GM12878 (cell line): ENCODE results near the gene ATL2. TPM values are rescaled to one million over a fixed set of nuclear protein-coding genes. Genes with fewer than 3 reads are reported as not detected.

Experiments
- ATAC-seq: fragments of 200-7000 bp; cut with Tn5 transposase; 3 replicates; pipeline ENCODE4 v1.9.1; 2020; ENCODE audit warnings: mild to moderate bottlenecking, moderate library complexity
- BruUV-seq: library from RNA; stranded (reverse); fragments of 400-500 nt; replicated peaks from 2 replicates; lab custom pipeline; 2021; lab: Mats Ljungman, UMichigan
- CTCF ChIA-PET: fragments of 300-600 bp; sonication (Branson Sonifier 250); formaldehyde crosslinking; extraction: SDS; loops from one replicate; lab custom pipeline; 2021; ENCODE audit warnings: inconsistent platforms; lab: Yijun Ruan, JAX
- POLR2A ChIA-PET: fragments of 350-600 bp; formaldehyde crosslinking; extraction: SDS; loops from one replicate; lab custom pipeline; 2021; ENCODE audit warnings: inconsistent platforms; lab: Charles Lee
- RAD21 ChIA-PET: fragments of 300-600 bp; sonication (Branson Sonifier 250); formaldehyde crosslinking; loops from one replicate; lab custom pipeline; 2023; ENCODE audit warnings: antibody characterized with exemption; ENCODE audit not compliant: unreplicated experiment; lab: Charles Lee
- SMC1A ChIA-PET: fragments of 300-600 bp; sonication (Branson Sonifier 250); formaldehyde crosslinking; loops from one replicate; lab custom pipeline; 2023; ENCODE audit not compliant: unreplicated experiment, uncharacterized antibody; lab: Charles Lee
- DNase-seq: peaks from one replicate; pipeline ENCODE4 v3.0.0-alpha.2; 2011; ENCODE audit warnings: low read depth, low spot score
- FAIRE-seq: peaks from 3 replicates; lab custom pipeline; 2011; peaks lifted over from hg19 to GRCh38; lab: Jason Lieb, UNC
- H2AFZ ChIP-seq: 2 replicates; pipeline ENCODE4 v1.6.0; 2011; ENCODE audit warnings: low read depth, low read length, control low read depth; ENCODE audit not compliant: control insufficient read depth
- H3K27ac ChIP-seq: 2 replicates; pipeline ENCODE4 v1.5.1; 2011; ENCODE audit warnings: control low read depth; ENCODE audit not compliant: control insufficient read depth, insufficient read depth
- H3K27me3 ChIP-seq, 2 experiments: replicated peaks in 1 of 2; 2 replicates each; pipeline versions ENCODE4 v1.6.0 to v1.6.1; 2011; ENCODE audit warnings: low read length in 1 of 2; ENCODE audit not compliant: control insufficient read depth in 2 of 2, insufficient read depth in 2 of 2
- H3K36me3 ChIP-seq, 2 experiments: 2 replicates each; pipeline ENCODE4 v1.5.1; 2011; ENCODE audit warnings: low read length in 1 of 2; ENCODE audit not compliant: control insufficient read depth in 2 of 2, insufficient read depth in 2 of 2
- H3K4me1 ChIP-seq: 2 replicates; pipeline ENCODE4 v1.6.1; 2011; ENCODE audit warnings: mild to moderate bottlenecking, low read length, moderate library complexity, mixed read lengths; ENCODE audit not compliant: control insufficient read depth, insufficient read depth
- H3K4me2 ChIP-seq: 2 replicates; pipeline ENCODE4 v1.6.0; 2011; ENCODE audit warnings: control low read depth; ENCODE audit not compliant: control insufficient read depth, insufficient read depth
- H3K4me3 ChIP-seq: fragments of 200-600 bp; sonication (generic); 2 replicates; pipeline ENCODE4 v1.5.1; 2016
- H3K79me2 ChIP-seq: 2 replicates; pipeline ENCODE4 v1.6.0; 2011; ENCODE audit warnings: low read length; ENCODE audit not compliant: control insufficient read depth, insufficient read depth
- H3K9ac ChIP-seq: 2 replicates; pipeline ENCODE4 v1.8.0; 2011; ENCODE audit warnings: low read length, control low read depth, mixed read lengths; ENCODE audit not compliant: control insufficient read depth, insufficient read depth
- H3K9me3 ChIP-seq: replicated peaks from 3 replicates; pipeline ENCODE4 v1.5.1; 2011; ENCODE audit warnings: mild to moderate bottlenecking, low read length; ENCODE audit not compliant: control insufficient read depth, insufficient read depth
- H4K20me1 ChIP-seq: 2 replicates; pipeline ENCODE4 v1.6.0; 2011; ENCODE audit not compliant: control insufficient read depth, insufficient read depth
- ATF7 ChIP-seq: fragments of 450-650 bp; IDR thresholded peaks from 2 replicates; pipeline ENCODE4 v1.6.1; 2016; ENCODE audit warnings: low read depth, mild to moderate bottlenecking
- CHD1 ChIP-seq: IDR thresholded peaks from 2 replicates; pipeline ENCODE4 v1.6.1; 2012; ENCODE audit warnings: low read depth, low read length, improper control_type of control experiment
- CHD2 ChIP-seq: IDR thresholded peaks from 2 replicates; pipeline ENCODE4 v1.6.1; 2011; ENCODE audit warnings: low read depth, low read length, improper control_type of control experiment, borderline replicate concordance
- EED ChIP-seq: sonication (generic); IDR thresholded peaks from 2 replicates; pipeline ENCODE4 v1.6.1; 2016; ENCODE audit warnings: antibody characterized with exemption, low read depth
- GATAD2B ChIP-seq: fragments of 450-650 bp; conservative IDR thresholded peaks from 2 replicates; pipeline ENCODE4 v1.6.1; 2017; ENCODE audit warnings: low read depth, mild to moderate bottlenecking, moderate library complexity
- IKZF1 ChIP-seq: fragments of 450-650 bp; conservative IDR thresholded peaks from 2 replicates; pipeline ENCODE4 v1.6.1; 2017; ENCODE audit warnings: antibody characterized with exemption, mild to moderate bottlenecking
- IRF4 ChIP-seq: IDR thresholded peaks from 2 replicates; pipeline ENCODE4 v1.6.1; 2011; ENCODE audit warnings: low read depth, low read length
- NR2C2 ChIP-seq: IDR thresholded peaks from 2 replicates; pipeline ENCODE4 v1.6.1; 2011; ENCODE audit warnings: borderline replicate concordance, low read depth; ENCODE audit not compliant: control insufficient read depth, insufficient read length
- PAX8 ChIP-seq: fragments of 450-650 bp; IDR thresholded peaks from 2 replicates; pipeline ENCODE4 v1.6.1; 2017; ENCODE audit warnings: mild to moderate bottlenecking, moderate library complexity
- PBX3 ChIP-seq: IDR thresholded peaks from 2 replicates; pipeline ENCODE4 v1.6.1; 2011; ENCODE audit warnings: mild to moderate bottlenecking, low read depth, low read length, moderate library complexity; ENCODE audit not compliant: insufficient replicate concordance
- POLR2AphosphoS5 ChIP-seq: IDR thresholded peaks from 2 replicates; pipeline ENCODE4 v1.6.1; 2011; ENCODE audit warnings: mild to moderate bottlenecking, low read length, inconsistent platforms
- RAD21 ChIP-seq: IDR thresholded peaks from 2 replicates; pipeline ENCODE4 v1.6.1; 2011; ENCODE audit warnings: mild to moderate bottlenecking, low read depth, low read length, moderate library complexity; ENCODE audit not compliant: insufficient read depth
- STAT3 ChIP-seq: IDR thresholded peaks from 2 replicates; pipeline ENCODE4 v1.6.1; 2011; ENCODE audit warnings: low read depth, low read length, improper control_type of control experiment
- YBX1 ChIP-seq: fragments of 450-650 bp; IDR thresholded peaks from 2 replicates; pipeline ENCODE4 v1.6.1; 2016; ENCODE audit warnings: antibody characterized with exemption
- WGBS: methylation state at CpG from one replicate; pipeline ENCODE4 v1.1.6; 2016; ENCODE audit warnings: low lambda C conversion rate; ENCODE audit not compliant: insufficient replicate concordance, insufficient coverage; ENCODE audit errors: missing lambda C conversion rate; 5-methylcytosine and 5-hydroxymethylcytosine counted together
- in situ Hi-C: fragments of 300-500 bp; cut with MboI; formaldehyde crosslinking; loops from 9 replicates; pipeline ENCODE4 v1.14.3; 2018; ENCODE audit warnings: mixed read lengths
- intact Hi-C: fragments of 100-400 bp; cut with micrococcal nuclease; formaldehyde crosslinking; loops from one replicate; pipeline ENCODE4 v1.14.2; 2022; ENCODE audit not compliant: unreplicated experiment
- polyA plus RNA-seq, 11 experiments: library from polyadenylated mRNA; depleted of rRNA in 4 of 11; unstranded in 6 of 11; stranded (reverse) in 5 of 11; fragments of >200 nt; fragmentation: Nextera tagmentation in 4 of 11; fragmentation: Illumina TruSeq in 1 of 11; extraction: Ambion mirVana in 4 of 11; extraction: Trizol in 1 of 11; gene quantifications; 1 replicate in 1 of 11; 2 replicates in 10 of 11; pipeline versions ENCODE4 v1.2.1 to v1.2.3, GENCODE V29; 2011 to 2016; ENCODE audit warnings: inconsistent platforms in 2 of 11, missing spikeins in 2 of 11, low read depth in 1 of 11
- total RNA-seq, 4 experiments: library from RNA; depleted of rRNA in 3 of 4; stranded (reverse); fragments of >200 nt in 3 of 4; fragmentation: Illumina TruSeq in 1 of 4; extraction: Trizol in 1 of 4; gene quantifications; 2 replicates each; pipeline versions ENCODE4 v1.2.1 to v1.2.3, GENCODE V29; 2013 to 2021
- TF ChIP-seq, protein P1 (sequence below): IDR thresholded peaks from 2 replicates; pipeline ENCODE4 v1.6.1; 2011; ENCODE audit warnings: low read depth, mild to moderate bottlenecking, low read length, moderate library complexity, borderline replicate concordance; ENCODE audit errors: extremely low read depth
- TF ChIP-seq, protein P2 (sequence below): fragments of 450-650 bp; conservative IDR thresholded peaks from 2 replicates; pipeline ENCODE4 v1.6.1; 2017; ENCODE audit warnings: mild to moderate bottlenecking, moderate library complexity

ATL2 gene
- total and polyA plus RNA-seq, 10 of the 15 experiments (the other 5 are each of a cell fraction or from before 2014, with no cell fraction given) = 8.6 to 51.5 (median 41.8) TPM

- peaks cover 21% of the 10 kb centered on the region; the same call in 2 of the 3 replicates for H3K9me3 ChIP-seq
- no peak for TF ChIP-seq CHD2
- TF ChIP-seq IKZF1 = no peak
- TF ChIP-seq YBX1 = no peak
- TF ChIP-seq POLR2AphosphoS5 = no peak
- TF ChIP-seq NR2C2 = no peak
- TF ChIP-seq, protein P1, sequence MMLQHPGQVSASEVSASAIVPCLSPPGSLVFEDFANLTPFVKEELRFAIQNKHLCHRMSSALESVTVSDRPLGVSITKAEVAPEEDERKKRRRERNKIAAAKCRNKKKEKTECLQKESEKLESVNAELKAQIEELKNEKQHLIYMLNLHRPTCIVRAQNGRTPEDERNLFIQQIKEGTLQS = no peak
- TF ChIP-seq PAX8 = no peak
- no peak for TF ChIP-seq CHD1
- no peak for TF ChIP-seq ATF7
- TF ChIP-seq, protein P2, sequence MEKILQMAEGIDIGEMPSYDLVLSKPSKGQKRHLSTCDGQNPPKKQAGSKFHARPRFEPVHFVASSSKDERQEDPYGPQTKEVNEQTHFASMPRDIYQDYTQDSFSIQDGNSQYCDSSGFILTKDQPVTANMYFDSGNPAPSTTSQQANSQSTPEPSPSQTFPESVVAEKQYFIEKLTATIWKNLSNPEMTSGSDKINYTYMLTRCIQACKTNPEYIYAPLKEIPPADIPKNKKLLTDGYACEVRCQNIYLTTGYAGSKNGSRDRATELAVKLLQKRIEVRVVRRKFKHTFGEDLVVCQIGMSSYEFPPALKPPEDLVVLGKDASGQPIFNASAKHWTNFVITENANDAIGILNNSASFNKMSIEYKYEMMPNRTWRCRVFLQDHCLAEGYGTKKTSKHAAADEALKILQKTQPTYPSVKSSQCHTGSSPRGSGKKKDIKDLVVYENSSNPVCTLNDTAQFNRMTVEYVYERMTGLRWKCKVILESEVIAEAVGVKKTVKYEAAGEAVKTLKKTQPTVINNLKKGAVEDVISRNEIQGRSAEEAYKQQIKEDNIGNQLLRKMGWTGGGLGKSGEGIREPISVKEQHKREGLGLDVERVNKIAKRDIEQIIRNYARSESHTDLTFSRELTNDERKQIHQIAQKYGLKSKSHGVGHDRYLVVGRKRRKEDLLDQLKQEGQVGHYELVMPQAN = no peak
- no peak for TF ChIP-seq EED
- TF ChIP-seq IRF4 = no peak
- no peak for TF ChIP-seq RAD21
- TF ChIP-seq PBX3 = no peak
- no peak for TF ChIP-seq STAT3
- TF ChIP-seq GATAD2B = no peak
- TF ChIP-seq, all 136 proteins: peak for 0
- Histone ChIP-seq H4K20me1 (no peaks in the 10 kb centered on the region), H3K36me3 (no peaks in the 10 kb centered on the region; a peak in 1 of 4 replicates), H3K27me3 (no peaks in the 10 kb centered on the region), H3K79me2 (no peaks in the 10 kb centered on the region), H3K4me1 (no peaks in the 10 kb centered on the region), H3K27ac (no peak overlapping the region), H3K4me2 (no peak overlapping the region), H3K4me3 (no peak overlapping the region), H3K9ac (no peak overlapping the region), H2AFZ (no peak overlapping the region)
- POLR2A ChIA-PET = no interaction called here
- CTCF ChIA-PET = interaction anchor here (0.6 to 1.5 kb wide), 3 partner anchors 195 to 876 kb away, joined by 3 to 5 read pairs (median 3); partner anchors contain the start of gene CYP1B1
- ATAC-seq (no peak), FAIRE-seq (peak; percentile 23), DNase-seq (no peak)
- WGBS = 76% methylated on average over 3 of the region's 3 CpGs
- no TSS peak for BruUV-seq
- RAD21 ChIA-PET = interaction anchor here (1.3 to 1.4 kb wide), 2 partner anchors 194 to 234 kb away, joined by 3 to 4 read pairs; no protein-coding TSS in a partner anchor
- intact Hi-C loops (no loop called here), in situ Hi-C loops (no loop called here)
- SMC1A ChIA-PET = interaction anchor here (0.7 to 7.0 kb wide), 7 partner anchors 7 to 290 kb away, joined by 3 to 43 read pairs (median 3); no protein-coding TSS in a partner anchor
Observed at GRCh38 chr2:38271697-38272096, 105.4 kb downstream of the ATL2 start.
